ENCODE results near the gene CD27. TPM values are rescaled to one million over a fixed set of nuclear protein-coding genes. Genes with fewer than 3 reads are reported as not detected.

CD27 gene
- total and polyA plus RNA-seq, 2 of the 13 experiments (the other 11 are each of a cell fraction or from before 2014, with no cell fraction given): 0.12 TPM; not detected in 1

- peak within 1 kb of the TSS; percentile 56 for H3K27ac ChIP-seq (ENCODE audit: extremely low read length, insufficient read depth, low read length)
- in situ Hi-C loops (cut with HindIII; ENCODE audit: extremely low pct_ligation_motif_present, low pct_unique_long_range_greater_than_20kb) (loop anchor here (25.0 kb wide), 1 partner anchor 408 kb away; no protein-coding TSS in a partner anchor), intact Hi-C loops (cut with micrococcal nuclease; ENCODE audit: unreplicated experiment) (loop anchor here (10.0 kb wide), 1 partner anchor 64 kb away; the partner anchor contains the start of gene GAPDH)
- ChIA-PET CTCF (ENCODE audit: low intra/inter-chr PET ratio, low total read pairs) (no interaction called here), POLR2A (interaction anchor here (1.0 to 4.2 kb wide), 36 partner anchors 9 to 400 kb away, joined by 3 to 68 read pairs (median 7); partner anchors contain the start of genes GAPDH, LTBR, MRPL51 and NOP2)
- H3K4me3 ChIP-seq (replicated peaks in 1 of 3; ENCODE audit: insufficient read depth in 1 of 3, low read depth in 2 of 3, low read length in 3 of 3): peak within 1 kb of the TSS; percentile 69 to 76 (median 74)
- peaks cover 0 to 4% of the 10 kb centered on the region in 2 experiments; a peak in 1 of 5 replicates for H3K36me3 ChIP-seq (replicated peaks in 1 of 2; ENCODE audit: control insufficient read depth in 1 of 2, insufficient read depth in 2 of 2, low read length in 2 of 2)
- no peaks in the 10 kb centered on the region for H3K9me3 ChIP-seq (ENCODE audit: low read length)
- no peaks in the 10 kb centered on the region for H4K20me1 ChIP-seq (ENCODE audit: insufficient read depth, low read length)
- peaks cover 44% of the 10 kb centered on the region for H3K4me1 ChIP-seq (ENCODE audit: insufficient read depth, low read length)
- FAIRE-seq (peak; percentile 92), DNase-seq (ENCODE audit: low spot score) (peak; percentile 97), ATAC-seq (peak; percentile 96)
- peak within 1 kb of the TSS; percentile 64 for H3K9ac ChIP-seq (ENCODE audit: insufficient read depth, low read depth, low read length)
- H3K79me2 ChIP-seq (ENCODE audit: insufficient read depth, low read length): no peaks in the 10 kb centered on the region
- BruUV-seq (replicated peaks): no TSS peak
- no peaks in the 10 kb centered on the region for H3K27me3 ChIP-seq (ENCODE audit: control insufficient read depth in 1 of 2, insufficient read depth in 2 of 2, low read length in 2 of 2)
- WGBS (ENCODE audit: low lambda C conversion rate): 6% methylated on average over 10 of the region's 69 CpGs
- H2AFZ ChIP-seq (ENCODE audit: low read length): no peak within 1 kb of the TSS
- peak within 1 kb of the TSS; percentile 98 for H3K4me2 ChIP-seq (ENCODE audit: low read depth, low read length)
- TF ChIP-seq ZNF496 (CRISPR knock-in tag; IDR thresholded peaks at IDR 0.05; ENCODE audit: insufficient replicate concordance): no peak
- peak; percentile 56; the same call in 1 of the 2 replicates for TF ChIP-seq IRF2 (CRISPR knock-in tag; IDR thresholded peaks at IDR 0.05)
- 0 out of 2 replicates have a peak, but pooled peaks have one; percentile 6 for TF ChIP-seq HNF4G (IDR thresholded peaks at IDR 0.05; ENCODE audit: borderline replicate concordance, low read depth, low read length)
- no peak for TF ChIP-seq HNF4G (CRISPR knock-in tag; IDR thresholded peaks at IDR 0.05; ENCODE audit: borderline replicate concordance, low read depth)
- TF ChIP-seq RFX3 (CRISPR knock-in tag; IDR thresholded peaks at IDR 0.05): peak; percentile 38; the same call in 1 of the 2 replicates
- TF ChIP-seq NR2C2 (CRISPR knock-in tag; IDR thresholded peaks at IDR 0.05; ENCODE audit: borderline replicate concordance): peak; percentile 51; the same call in 1 of the 2 replicates
- TF ChIP-seq RELA (CRISPR knock-in tag; IDR thresholded peaks at IDR 0.05): peak; percentile 49; the same call in 1 of the 2 replicates
- TF ChIP-seq ZBTB4 (CRISPR knock-in tag; IDR thresholded peaks at IDR 0.05; ENCODE audit: borderline replicate concordance): 0 out of 2 replicates have a peak, but pooled peaks have one; percentile 21
- TF ChIP-seq SIX1 (CRISPR knock-in tag; IDR thresholded peaks at IDR 0.05; ENCODE audit: borderline replicate concordance): no peak
- peak; percentile 76; the same call in 1 of the 2 replicates for TF ChIP-seq TARDBP (CRISPR knock-in tag; IDR thresholded peaks at IDR 0.05)
- no peak for TF ChIP-seq ZNF318 (CRISPR knock-in tag; IDR thresholded peaks at IDR 0.05)
These were observed 25.8 kb downstream of the CD27 start, which contains the start of gene VAMP1 for GRCh38 chr12:6470375-6471163. VAMP1 (minus strand) TSS chr12:6470677; CDS start chr12:6470531, 146 bp downstream.
